GM19452 (cell line): ENCODE data around the gene ZNF107.
"Not testable (repeated sequence)": the region's sequence is repeated elsewhere in the genome, so short reads cannot be mapped to it uniquely, and the experiment has no call there.

ENCODE experiments used
- ATAC-seq: cut with Tn5 transposase; IDR thresholded peaks from one replicate; pipeline ENCODE4 v1.9.1; 2021; ENCODE audit not compliant: unreplicated experiment

ZNF107 gene

GRCh38 chr7:64729089-64729848, 63.3 kb downstream of the ZNF107 start:
- ATAC-seq: no peak

GRCh38 chr7:64733550-64734240, 67.8 kb downstream of the ZNF107 start:
- ATAC-seq: no peak

GRCh38 chr7:64736575-64736974, 70.6 kb downstream of the ZNF107 start:
- ATAC-seq: no peak

- ATAC-seq: not testable (repeated sequence)
Observed at GRCh38 chr7:64738403-64738802, 72.5 kb downstream of the ZNF107 start.

- ATAC-seq: not testable (repeated sequence)
Observed at GRCh38 chr7:64738953-64739352, 73.0 kb downstream of the ZNF107 start.

- ATAC-seq: no peak
Observed at GRCh38 chr7:64744680-64745079, 78.7 kb downstream of the ZNF107 start.

GRCh38 chr7:64747802-64748201, 81.9 kb downstream of the ZNF107 start:
- no peak for ATAC-seq

GRCh38 chr7:64753032-64753431, 87.1 kb downstream of the ZNF107 start:
- no peak for ATAC-seq

GRCh38 chr7:64755865-64756264, 89.9 kb downstream of the ZNF107 start:
- no peak for ATAC-seq

GRCh38 chr7:64758151-64758550, 92.2 kb downstream of the ZNF107 start:
- ATAC-seq: no peak
